Right ventricle myocardium superior (tissue), 1 donor: ENCODE results near the gene APOC1. TPM values are rescaled to one million over a fixed set of nuclear protein-coding genes. Genes with fewer than 3 reads are reported as not detected.
"Not testable (repeated sequence)": the region's sequence is repeated elsewhere in the genome, so short reads cannot be mapped to it uniquely, and the experiment has no call there.

ENCODE experiments used
- ATAC-seq: fragments of 200-7000 bp; cut with Tn5 transposase; one replicate; pipeline ENCODE4 v1.9.1; 2020; ENCODE audit warnings: mild to moderate bottlenecking; ENCODE audit not compliant: poor library complexity
- DNase-seq: peaks from one replicate; pipeline ENCODE4 v3.0.0-alpha.2; 2020
- intact Hi-C: fragments of 100-400 bp; cut with DNase I; formaldehyde crosslinking; loops from one replicate; pipeline ENCODE4 v1.11.2; 2022
- total RNA-seq: library from RNA; stranded (reverse); fragmentation: NEBNext Ultra II Directional; extraction: Animal tissue kit (Norgen Biotek cat#: 25700); gene quantifications from one replicate; pipeline ENCODE4 v1.2.1, GENCODE V29; 2021
- donor health status: DM: no; HTN: yes; CAD: no; lungs with severe emphysema.

Gene APOC1
- total RNA-seq, 1 donor from 2014 or later = 1.00 TPM

DNA sequence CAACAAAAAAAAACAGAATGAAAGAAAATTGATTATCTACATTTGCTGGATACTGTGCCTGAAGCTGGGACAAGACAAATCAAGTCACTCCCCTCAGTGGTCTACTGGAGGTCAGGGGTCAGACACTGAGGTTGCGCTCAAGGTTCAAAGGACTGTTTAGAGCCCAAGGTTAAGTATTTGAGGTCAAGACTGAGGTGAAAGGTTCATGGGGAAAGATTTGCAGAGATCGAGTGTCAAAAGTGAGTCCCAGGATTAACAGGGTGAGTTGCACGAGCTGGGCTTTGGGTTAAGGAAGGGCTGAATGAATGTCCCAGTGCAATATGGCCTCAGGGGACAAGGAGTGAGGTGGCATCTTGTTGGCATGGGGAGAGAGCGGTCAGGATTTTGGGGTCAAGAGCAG, 26.8 kb upstream of the APOC1 start:
- ATAC-seq (no peak), DNase-seq (no peak)
- intact Hi-C loops = no loop called here

DNA sequence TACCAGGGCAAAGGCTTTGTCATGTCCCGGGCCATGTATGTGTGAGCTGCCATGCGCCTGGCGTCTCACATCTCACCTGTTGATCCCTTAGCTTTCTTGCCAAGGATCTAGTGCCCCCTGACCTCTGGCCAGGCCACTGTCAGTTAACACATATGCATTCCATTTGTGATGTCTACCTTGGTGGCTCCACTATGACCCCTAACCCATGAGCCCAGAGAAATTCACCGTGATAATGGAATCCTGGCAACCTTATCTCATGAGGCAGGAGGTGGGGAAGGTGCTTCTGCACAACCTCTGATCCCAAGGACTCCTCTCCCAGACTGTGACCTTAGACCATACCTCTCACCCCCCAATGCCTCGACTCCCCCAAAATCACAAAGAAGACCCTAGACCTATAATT, 26.1 kb upstream of the APOC1 start:
- ATAC-seq, intact Hi-C loops, DNase-seq: not testable (repeated sequence)

DNA sequence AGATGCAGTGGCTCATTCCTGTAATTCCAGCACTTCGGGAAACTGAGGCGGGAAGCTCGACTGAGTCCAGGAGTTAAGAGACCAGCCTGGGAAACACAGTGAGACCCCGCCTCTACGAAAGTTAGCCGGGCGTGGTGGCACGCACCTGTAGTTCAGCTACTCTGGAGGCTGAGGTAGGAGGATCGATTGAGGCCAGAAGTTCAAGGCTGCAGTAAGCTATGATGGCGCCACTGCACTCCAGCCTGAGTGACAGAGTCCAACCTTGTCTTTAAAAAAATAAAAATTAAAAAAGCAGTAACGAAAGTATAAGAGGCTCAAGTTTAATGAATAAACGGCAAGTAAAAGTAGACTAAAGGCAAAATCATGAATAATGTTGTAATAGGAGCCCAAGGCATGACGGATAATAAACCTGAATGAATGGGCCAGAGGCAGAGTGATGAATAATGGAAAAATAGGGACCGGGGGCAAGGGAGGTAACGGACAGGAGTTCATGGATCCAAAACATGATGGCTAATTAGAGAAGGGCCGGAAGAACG, 24.5 kb upstream of the APOC1 start:
- intact Hi-C loops = no loop called here
- no peak for DNase-seq
- ATAC-seq = no peak

DNA sequence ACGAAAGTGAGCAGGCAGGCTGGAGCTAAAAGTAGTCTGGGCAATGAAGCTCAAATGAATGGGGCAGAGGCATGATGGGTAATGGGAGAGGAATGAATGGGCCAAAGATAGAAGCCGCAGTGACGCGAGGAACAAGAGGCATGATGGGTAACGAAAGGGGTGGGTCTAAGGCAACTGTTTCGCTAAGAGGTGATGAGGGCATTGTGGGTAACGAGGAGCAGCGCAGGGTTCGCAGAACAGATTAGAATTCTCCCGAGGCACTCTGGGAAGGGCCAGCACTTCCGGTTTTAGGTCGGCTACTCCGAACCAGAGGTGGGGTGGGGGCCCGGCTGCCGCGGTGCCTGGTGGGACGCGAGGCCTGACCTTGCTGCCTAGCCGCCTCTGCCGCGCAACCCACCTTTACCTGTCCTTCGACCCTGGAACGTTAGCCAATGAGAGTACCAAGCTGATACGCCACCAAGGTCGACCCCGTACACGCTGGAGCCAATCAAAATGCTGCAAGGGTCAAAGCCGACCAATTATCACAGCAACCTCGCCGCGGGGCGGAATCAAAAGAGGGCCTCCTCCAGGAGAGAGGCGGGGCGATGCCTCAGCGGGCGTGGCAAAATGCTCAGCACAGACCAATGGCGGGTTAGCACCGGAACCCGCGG, 23.9 kb upstream of the APOC1 start:
- intact Hi-C loops = no loop called here
- ATAC-seq (peak; percentile 93), DNase-seq (no peak)

GRCh38 chr19:44891016-44891882, 23.2 kb upstream of the APOC1 start, which contains the start of gene TOMM40:
TSS of gene TOMM40 (plus strand) at chr19:44891254. CDS start at chr19:44891416, 162 bp downstream.
- DNase-seq = peak; percentile 100
- no peak for ATAC-seq

DNA sequence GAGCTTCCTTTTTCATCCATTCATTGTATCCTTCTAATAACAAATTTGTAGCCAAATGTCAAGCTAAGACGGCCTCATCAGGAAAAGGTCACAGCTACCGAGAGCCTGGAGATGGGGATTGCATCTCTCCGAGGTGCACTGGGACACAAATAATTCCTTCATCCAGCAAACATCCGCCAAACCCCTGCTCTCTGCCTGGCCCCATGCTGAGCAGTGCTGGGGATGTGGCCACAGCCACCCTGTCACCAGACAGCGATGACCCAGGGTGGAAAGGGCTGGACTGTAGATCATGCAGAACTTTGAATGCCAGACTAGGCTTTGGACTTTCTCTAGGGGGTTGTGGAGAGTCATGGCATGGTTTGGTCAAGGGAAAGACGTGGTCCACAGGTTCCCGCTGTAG, 21.5 kb upstream of the APOC1 start:
- intact Hi-C loops = no loop called here

More at GRCh38 chr19:44891016-44891882, 23.2 kb upstream of the APOC1 start, which contains the start of gene TOMM40:
- intact Hi-C loops = no loop called here

GRCh38 chr19:44893332-44894051, 20.9 kb upstream of the APOC1 start:
- no peak for DNase-seq
- intact Hi-C loops = no loop called here
- no peak for ATAC-seq

More for the DNA sequence above, 21.5 kb upstream of the APOC1 start:
- DNase-seq (no peak), ATAC-seq (no peak)

GRCh38 chr19:44894052-44894400, 20.4 kb upstream of the APOC1 start:
- intact Hi-C loops = no loop called here
- DNase-seq = no peak
- ATAC-seq = no peak

DNA sequence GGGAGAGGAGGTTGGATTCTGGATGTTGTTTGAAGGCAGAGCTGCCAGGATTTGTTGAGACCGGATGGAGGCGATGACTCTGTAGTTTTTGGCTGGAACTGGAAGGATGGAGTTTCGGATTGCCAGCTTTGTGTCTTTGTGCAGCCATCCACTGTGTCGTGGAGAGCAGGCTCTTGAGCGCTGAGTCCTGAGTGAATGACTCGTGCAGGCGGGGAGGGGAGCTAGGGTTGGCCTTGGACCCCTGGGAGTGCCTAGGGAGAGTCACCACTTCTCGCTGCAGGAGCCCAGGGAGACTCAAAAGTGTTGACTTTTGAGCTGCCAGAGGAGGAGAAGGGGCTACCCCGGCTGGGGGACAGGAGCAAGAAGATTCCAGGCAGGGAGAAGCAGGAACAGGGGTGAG, 19.5 kb upstream of the APOC1 start:
- ATAC-seq (no peak), DNase-seq (no peak)
- intact Hi-C loops = no loop called here

DNA sequence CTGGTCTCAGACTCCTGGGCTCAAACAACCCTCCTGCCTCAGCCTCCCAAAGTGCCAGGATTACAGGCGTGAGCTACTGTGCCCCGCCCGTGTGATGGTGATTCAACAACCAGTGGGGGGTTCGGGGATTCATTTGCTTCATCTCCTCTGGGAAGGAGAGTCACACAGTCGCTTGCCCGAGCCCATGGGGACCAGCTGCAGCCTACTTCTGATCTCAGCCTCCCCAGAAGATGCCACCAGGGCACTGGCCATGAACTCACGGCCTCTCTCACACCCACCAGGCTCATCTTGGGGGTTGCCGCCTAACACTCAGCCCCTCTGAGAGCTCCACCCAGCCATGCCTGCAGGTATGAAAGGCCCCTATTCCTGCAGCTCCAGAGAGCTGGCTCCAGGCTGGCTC, 16.6 kb upstream of the APOC1 start:
- intact Hi-C loops = no loop called here
- no peak for ATAC-seq
- no peak for DNase-seq

DNA sequence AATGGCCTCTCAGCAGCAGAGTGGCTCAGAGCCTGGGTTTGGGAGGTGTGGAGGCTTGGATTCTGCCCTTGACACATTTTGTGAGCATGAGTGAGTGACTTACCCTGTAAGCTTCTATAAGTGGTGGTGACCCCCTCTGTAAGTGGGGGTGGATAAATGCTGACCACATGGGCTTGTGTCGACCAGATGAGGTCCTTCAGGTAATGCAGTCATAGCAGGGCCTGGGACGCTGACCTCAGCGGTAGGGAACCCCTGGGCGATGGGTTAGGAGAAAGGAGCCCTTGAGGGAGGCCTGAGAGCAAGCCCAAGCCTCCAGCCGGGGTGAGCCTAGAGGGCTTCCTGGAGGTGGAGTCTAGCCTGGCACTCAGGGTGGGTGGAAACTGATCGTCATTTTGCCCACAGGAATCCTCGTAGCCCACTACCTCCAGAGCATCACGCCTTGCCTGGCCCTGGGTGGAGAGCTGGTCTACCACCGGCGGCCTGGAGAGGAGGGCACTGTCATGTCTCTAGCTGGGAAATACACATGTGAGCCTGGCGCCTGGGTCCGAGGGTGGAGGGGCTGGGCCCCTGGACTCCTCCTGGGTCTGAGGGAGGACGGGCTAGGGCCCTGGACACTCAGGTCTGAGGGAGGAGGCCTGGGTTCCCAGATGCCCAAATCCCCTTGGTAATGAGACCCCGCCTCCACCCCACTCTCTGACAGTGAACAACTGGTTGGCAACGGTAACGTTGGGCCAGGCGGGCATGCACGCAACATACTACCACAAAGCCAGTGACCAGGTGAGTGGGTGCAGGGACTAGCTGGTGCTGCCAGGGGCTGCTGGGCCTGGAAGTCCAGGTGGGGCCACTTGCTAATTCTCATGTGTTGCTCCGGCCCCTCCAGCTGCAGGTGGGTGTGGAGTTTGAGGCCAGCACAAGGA, 13.8 kb upstream of the APOC1 start:
- DNase-seq (no peak), ATAC-seq (no peak)
- intact Hi-C loops = loop anchor here (10.0 kb wide), 2 partner anchors 154 to 444 kb away; partner anchors contain the start of gene KLC3

DNA sequence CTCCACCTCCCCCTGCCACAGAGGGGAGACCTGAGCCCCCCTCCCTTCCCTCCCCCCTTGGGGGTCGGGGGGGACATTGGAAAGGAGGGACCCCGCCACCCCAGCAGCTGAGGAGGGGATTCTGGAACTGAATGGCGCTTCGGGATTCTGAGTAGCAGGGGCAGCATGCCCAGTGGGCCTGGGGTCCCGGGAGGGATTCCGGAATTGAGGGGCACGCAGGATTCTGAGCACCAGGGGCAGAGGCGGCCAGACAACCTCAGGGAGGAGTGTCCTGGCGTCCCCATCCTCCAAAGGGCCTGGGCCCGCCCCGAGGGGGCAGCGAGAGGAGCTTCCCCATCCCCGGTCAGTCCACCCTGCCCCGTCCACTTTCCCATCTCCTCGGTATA, 11.2 kb upstream of the APOC1 start:
- intact Hi-C loops = loop anchor here (10.0 kb wide), 2 partner anchors 152 to 442 kb away; partner anchors contain the start of gene KLC3
- ATAC-seq = no peak
- no peak for DNase-seq

DNA sequence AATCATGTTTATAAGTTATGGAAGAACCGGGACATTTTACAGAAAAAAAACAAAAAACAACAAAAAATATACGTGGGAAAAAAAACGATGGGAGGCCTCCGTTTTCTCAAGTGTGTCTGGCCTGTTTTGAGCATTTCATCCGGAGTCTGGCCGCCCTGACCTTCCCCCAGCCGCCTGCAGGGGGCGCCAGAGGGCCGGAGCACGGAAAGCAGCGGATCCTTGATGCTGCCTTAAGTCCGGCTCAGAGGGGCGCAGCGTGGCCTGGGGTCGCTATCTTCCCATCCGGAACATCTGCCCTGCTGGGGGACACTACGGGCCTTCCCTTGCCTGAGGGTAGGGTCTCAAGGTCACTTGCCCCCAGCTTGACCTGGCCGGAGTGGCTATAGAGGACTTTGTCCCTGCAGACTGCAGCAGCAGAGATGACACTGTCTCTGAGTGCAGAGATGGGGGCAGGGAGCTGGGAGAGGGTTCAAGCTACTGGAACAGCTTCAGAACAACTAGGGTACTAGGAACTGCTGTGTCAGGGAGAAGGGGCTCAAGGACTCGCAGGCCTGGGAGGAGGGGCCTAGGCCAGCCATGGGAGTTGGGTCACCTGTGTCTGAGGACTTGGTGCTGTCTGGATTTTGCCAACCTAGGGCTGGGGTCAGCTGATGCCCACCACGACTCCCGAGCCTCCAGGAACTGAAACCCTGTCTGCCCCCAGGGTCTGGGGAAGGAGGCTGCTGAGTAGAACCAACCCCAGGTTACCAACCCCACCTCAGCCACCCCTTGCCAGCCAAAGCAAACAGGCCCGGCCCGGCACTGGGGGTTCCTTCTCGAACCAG, 10.6 kb upstream of the APOC1 start:
- DNase-seq (peak; percentile 85), ATAC-seq (peak; percentile 83)
- intact Hi-C loops = loop anchor here (2.0 to 10.0 kb wide), 3 partner anchors 47 to 441 kb away; partner anchors contain the start of gene KLC3

DNA sequence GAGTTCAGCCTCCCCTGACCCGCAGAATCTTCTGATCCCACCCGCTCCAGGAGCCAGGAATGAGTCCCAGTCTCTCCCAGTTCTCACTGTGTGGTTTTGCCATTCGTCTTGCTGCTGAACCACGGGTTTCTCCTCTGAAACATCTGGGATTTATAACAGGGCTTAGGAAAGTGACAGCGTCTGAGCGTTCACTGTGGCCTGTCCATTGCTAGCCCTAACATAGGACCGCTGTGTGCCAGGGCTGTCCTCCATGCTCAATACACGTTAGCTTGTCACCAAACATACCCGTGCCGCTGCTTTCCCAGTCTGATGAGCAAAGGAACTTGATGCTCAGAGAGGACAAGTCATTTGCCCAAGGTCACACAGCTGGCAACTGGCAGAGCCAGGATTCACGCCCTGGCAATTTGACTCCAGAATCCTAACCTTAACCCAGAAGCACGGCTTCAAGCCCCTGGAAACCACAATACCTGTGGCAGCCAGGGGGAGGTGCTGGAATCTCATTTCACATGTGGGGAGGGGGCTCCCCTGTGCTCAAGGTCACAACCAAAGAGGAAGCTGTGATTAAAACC, 9.9 kb upstream of the APOC1 start:
- DNase-seq (no peak), ATAC-seq (peak; percentile 7)
- intact Hi-C loops = loop anchor here (2.0 to 10.0 kb wide), 3 partner anchors 46 to 440 kb away; partner anchors contain the start of gene KLC3

GRCh38 chr19:44905437-44906160, 8.8 kb upstream of the APOC1 start, which contains the start of gene APOE:
TSS of gene APOE (plus strand) at chr19:44905796. CDS start at chr19:44906625, 829 bp downstream.
- no peak for DNase-seq
- ATAC-seq = no peak
- intact Hi-C loops = loop anchor here (2.0 to 10.0 kb wide), 3 partner anchors 45 to 439 kb away; partner anchors contain the start of gene KLC3

- ATAC-seq (no peak), DNase-seq (no peak)
- intact Hi-C loops = loop anchor here (10.0 kb wide), 2 partner anchors 147 to 437 kb away; partner anchors contain the start of gene KLC3
These were observed 6.8 kb upstream of the APOC1 start for GRCh38 chr19:44907613-44908012.
